AG09309 (cell line): ENCODE data around the gene GPX4.

Experiments
- DNase-seq: peaks from one replicate; pipeline ENCODE4 v3.0.0-alpha.2; 2010; ENCODE audit warnings: low read depth
- H3K4me3 ChIP-seq: 2 replicates; pipeline ENCODE4 v1.5.1; 2011; ENCODE audit warnings: mild to moderate bottlenecking, low read depth, low read length, moderate library complexity; ENCODE audit not compliant: control insufficient read depth
- CTCF ChIP-seq: IDR thresholded peaks from 2 replicates; pipeline ENCODE4 v1.5.1; 2011; ENCODE audit warnings: mild to moderate bottlenecking, low read depth, low read length, inconsistent platforms; ENCODE audit not compliant: insufficient read depth, control insufficient read depth; ENCODE audit errors: missing control alignments

Gene GPX4

GRCh38 chr19:1089891-1090290 is 13.9 kb upstream of the GPX4 start:
- no peak for TF ChIP-seq CTCF
- no peak overlapping the region for H3K4me3 ChIP-seq

DNA sequence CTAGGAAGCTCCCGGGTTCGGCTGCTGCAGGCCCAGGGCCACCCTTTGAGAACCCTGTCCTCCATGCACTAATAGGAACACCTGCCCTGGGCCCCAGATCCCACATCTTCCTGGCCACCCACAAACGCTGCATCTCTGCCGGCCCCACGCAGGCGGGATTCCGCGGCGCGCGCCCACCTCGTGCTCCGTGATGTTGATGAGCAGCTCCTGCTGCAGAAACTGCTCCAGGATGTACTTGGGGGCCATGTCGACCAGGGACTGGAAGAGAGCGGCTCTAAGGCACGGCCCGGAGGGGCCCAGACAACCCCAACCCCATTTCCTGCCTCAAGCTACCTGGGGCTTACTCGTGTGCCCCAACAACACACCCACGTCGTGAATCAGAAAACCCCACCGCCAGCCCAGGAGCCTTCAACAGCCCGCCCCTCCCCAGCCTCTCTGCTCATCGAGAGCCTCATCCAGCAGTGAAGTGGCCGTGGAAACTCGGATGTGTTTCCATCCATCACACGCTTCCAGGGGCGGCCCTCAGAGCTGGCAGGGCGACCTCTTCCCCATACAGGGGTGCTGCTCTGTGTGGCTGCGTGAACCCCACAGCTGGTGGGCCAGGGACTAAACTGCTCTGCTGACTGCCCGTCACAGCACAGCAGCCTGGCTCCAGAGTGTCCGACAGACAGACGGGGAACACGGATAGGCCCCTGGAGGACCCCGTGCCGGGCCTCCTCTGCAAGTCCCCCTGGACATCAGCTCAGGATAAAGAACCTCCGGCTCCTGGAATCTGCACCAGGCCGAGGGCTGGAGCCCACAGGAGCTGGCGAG is 12.9 kb upstream of the GPX4 start:
- H3K4me3 ChIP-seq: no peak overlapping the region
- TF ChIP-seq CTCF: no peak
- no peak for DNase-seq

More at GRCh38 chr19:1089891-1090290, 13.9 kb upstream of the GPX4 start:
- DNase-seq: no peak

GRCh38 chr19:1091544-1092175 is 12.1 kb upstream of the GPX4 start:
- H3K4me3 ChIP-seq: no peak overlapping the region
- no peak for DNase-seq
- TF ChIP-seq CTCF: no peak

DNA sequence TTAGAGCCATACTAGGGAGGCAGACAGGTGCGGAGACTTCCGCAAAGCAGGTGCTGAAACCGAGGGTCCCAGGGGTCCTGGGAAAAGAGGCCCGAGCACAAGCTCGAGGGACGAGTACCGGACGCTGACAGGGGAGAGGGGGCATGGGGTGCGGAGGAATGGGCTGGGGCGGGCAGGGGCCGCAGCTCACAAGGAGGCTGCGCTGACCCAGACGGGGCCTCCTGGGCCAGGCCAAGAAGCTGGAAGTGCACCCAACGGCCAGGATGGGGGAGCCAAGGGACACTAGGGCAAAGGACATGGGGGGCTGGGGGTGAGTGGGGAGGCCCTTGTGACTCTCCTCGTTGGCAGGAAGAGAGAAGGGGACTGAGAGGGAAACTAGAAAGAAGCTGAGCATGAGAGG is 10.5 kb upstream of the GPX4 start:
- H3K4me3 ChIP-seq: peak overlapping the region; percentile 69; the same call in 1 of the 2 replicates
- no peak for TF ChIP-seq CTCF
- no peak for DNase-seq

DNA sequence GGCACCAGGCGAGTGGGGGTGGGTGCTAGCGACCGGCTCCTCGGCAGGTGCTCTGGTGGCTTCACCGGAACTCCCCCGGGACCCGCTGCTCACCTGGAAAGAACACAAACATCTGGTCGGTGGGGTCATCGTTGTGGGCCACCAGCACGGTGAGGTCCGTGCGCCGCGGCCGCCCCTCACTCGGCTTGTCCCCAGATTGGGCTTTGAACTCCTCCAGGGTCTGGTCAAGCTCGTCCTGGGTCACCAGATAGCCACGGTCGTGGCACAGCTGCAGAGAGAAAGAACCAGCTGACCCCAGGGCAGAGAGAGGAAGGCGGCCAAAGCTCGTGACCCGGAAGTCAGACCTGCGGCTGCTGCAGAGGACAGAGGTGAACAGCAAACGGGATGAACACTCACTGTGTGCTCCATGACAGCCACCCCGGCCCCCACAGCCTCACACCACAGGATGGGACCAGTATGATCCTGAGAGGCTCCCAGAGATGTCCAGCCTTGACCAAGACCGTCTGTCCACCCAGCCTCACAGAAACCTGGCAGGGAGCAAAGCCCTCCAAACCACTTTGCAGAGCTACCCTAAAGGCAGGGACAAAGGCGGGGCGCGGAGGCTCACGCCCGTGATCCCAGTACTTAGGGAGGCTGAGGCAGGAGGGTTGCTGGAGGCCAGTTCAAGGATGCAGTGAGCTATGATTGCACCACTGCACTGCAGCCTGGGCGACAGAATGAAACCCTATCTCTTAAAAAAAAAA is 9.8 kb upstream of the GPX4 start:
- TF ChIP-seq CTCF: no peak
- peak overlapping the region; percentile 69 for H3K4me3 ChIP-seq
- no peak for DNase-seq

- peak overlapping the region; percentile 69 for H3K4me3 ChIP-seq
- TF ChIP-seq CTCF: no peak
- DNase-seq: no peak
Observed at GRCh38 chr19:1094655-1094977, 9.2 kb upstream of the GPX4 start.
